Heart left ventricle (tissue), 16 donors: ENCODE results near the gene OR6K2. TPM values are rescaled to one million over a fixed set of nuclear protein-coding genes. Genes with fewer than 3 reads are reported as not detected.

Source experiments
- ATAC-seq, 4 donors: fragments of 200-7000 bp; cut with Tn5 transposase; one replicate each; pipeline ENCODE4 v1.9.1; 2020 to 2022; ENCODE audit warnings: moderate library complexity in 4 of 4, mild to moderate bottlenecking in 3 of 4, moderate number of reproducible peaks in 1 of 4
- DNase-seq, 5 donors: peaks; one replicate each; pipeline ENCODE4 v3.0.0-alpha.2; 2020
- H3K27ac ChIP-seq, 12 donors: fragments of 200-600 bp; sonication (generic) in 4 of 12; one replicate each; pipeline versions ENCODE4 v1.5.0 to v1.8.0; 2016 to 2022; ENCODE audit warnings: mild to moderate bottlenecking in 2 of 12
- H3K27me3 ChIP-seq, 9 donors: fragments of 200-600 bp; sonication (generic) in 2 of 9; one replicate each; pipeline versions ENCODE4 v1.5.1 to v1.8.0; 2016 to 2022; ENCODE audit warnings: mild to moderate bottlenecking in 3 of 9
- H3K36me3 ChIP-seq, 9 donors: fragments of 200-600 bp; sonication (generic) in 2 of 9; one replicate each; pipeline versions ENCODE4 v1.5.0 to v1.8.0; 2018 to 2022; ENCODE audit warnings: mild to moderate bottlenecking in 2 of 9
- H3K4me1 ChIP-seq, 12 donors: fragments of 200-600 bp; sonication (generic) in 4 of 12; one replicate each; pipeline versions ENCODE4 v1.5.0 to v1.8.0; 2016 to 2022; ENCODE audit warnings: mild to moderate bottlenecking in 3 of 12
- H3K4me3 ChIP-seq, 12 donors: fragments of 200-600 bp; sonication (generic) in 4 of 12; one replicate each; pipeline versions ENCODE4 v1.5.0 to v1.8.0; 2017 to 2022; ENCODE audit warnings: mild to moderate bottlenecking in 9 of 12, moderate library complexity in 4 of 12
- H3K9me3 ChIP-seq, 12 donors: fragments of 200-600 bp; sonication (generic) in 4 of 12; one replicate each; pipeline versions ENCODE4 v1.5.0 to v1.8.0; 2016 to 2022; ENCODE audit warnings: mild to moderate bottlenecking in 1 of 12
- CTCF ChIP-seq, 12 donors: fragments of 200-600 bp; sonication (generic) in 4 of 12; IDR thresholded peaks; one replicate each; pipeline versions ENCODE4 v1.5.0 to v1.8.0; 2018 to 2022; ENCODE audit warnings: antibody characterized with exemption in 12 of 12, mild to moderate bottlenecking in 5 of 12
- POLR2A ChIP-seq, 2 donors: fragments of 450-650 bp; IDR thresholded peaks; one replicate each; pipeline ENCODE4 v1.6.1; 2017; ENCODE audit warnings: antibody characterized with exemption in 2 of 2, mild to moderate bottlenecking in 2 of 2, moderate library complexity in 2 of 2
- WGBS, 4 donors: extraction: QIAGEN DNeasy Blood & Tissue Kit in 2 of 4; methylation state at CpG; one replicate each; pipeline versions ENCODE4 v1.1.5 to v1.1.7; 2013 to 2018; 5-methylcytosine and 5-hydroxymethylcytosine counted together
- intact Hi-C, 10 donors: fragments of 100-400 bp; cut with DNase I; formaldehyde crosslinking; loops; one replicate each; pipeline versions ENCODE4 v1.11.1 to v1.14.2; 2022
- polyA plus RNA-seq, 2 donors: library from polyadenylated mRNA; stranded (reverse); fragments of 200-250 nt; gene quantifications; one replicate each; pipeline ENCODE4 v1.2.3, GENCODE V29; 2013
- total RNA-seq, 9 donors: library from RNA; depleted of rRNA in 2 of 9; stranded (reverse); fragments of >200 nt in 2 of 9; fragmentation: NEBNext Ultra II Directional in 3 of 9; extraction: Animal tissue kit (Norgen Biotek cat#: 25700) in 3 of 9; gene quantifications; one replicate each; pipeline versions ENCODE4 v1.1.0 to v1.2.4, GENCODE V29; 2016 to 2023
- donor health status: ischemic (EF 13 %, LVEDD 7.1; RV severe dilation, severe dysfunction).
- donor health status: healthy with polysubstance abuse.
- donor health status: DM: no; HTN: yes; CAD: no.
- donor health status: DM: no; HTN: no; CAD: no.
- donor health status: ischemic (EF 25% LVEDD 6.9; RV normal size, moderate dysfunction).
- donor health status: ischemic (EF 25% LVEDD 5.7; RV mildly dilated, moderate dysfunction).
- donor health status: healthy.
- donor health status: DM: yes; HTN: yes; CAD: no.
- donor health status: ischemic (EF 35%, LVEDD 5.7; RV mildly dilated, moderate dysfunction).
- donor health status: nonischemic (EF 11% LVEDD 7.7; RV severe dilation, severe dysfunction).
- donor health status: DM: yes; HTN: yes; CAD: no.
- donor health status: PGD.
- donor health status: ischemic (EF 29% LVEDD 5.4; RV normal size, mild dysfunction).
- donor health status: nonischemic (EF 23%, LVEDD 6.1; RV moderate dilation, normal function).

OR6K2 gene
- total and polyA plus RNA-seq, 11 donors, result not detected

GRCh38 chr1:158686111-158687009 lies 14.1 kb downstream of the OR6K2 start, which contains the start of gene SPTA1:
Gene SPTA1, minus strand, starts transcription at chr1:158686715. Its CDS starts 198 bp downstream, at chr1:158686517.
- ATAC-seq, result no peak
- intact Hi-C loops, result no loop called here
- Histone ChIP-seq H3K27ac (no peak within 1 kb of the TSS), H3K4me1 (no peaks in the 10 kb centered on the region), H3K27me3 (peaks cover 0 to 2% (median 0%) of the 10 kb centered on the region in 9 donors), H3K9me3 (no peaks in the 10 kb centered on the region), H3K4me3 (no peak within 1 kb of the TSS), H3K36me3 (no peaks in the 10 kb centered on the region)
- WGBS, 4 donors, result 62 to 70% (median 68%) methylated on average over 7 of the region's 7 CpGs
- TF ChIP-seq CTCF (IDR thresholded peaks at IDR 0.05), result no peak
- TF ChIP-seq POLR2A (IDR thresholded peaks at IDR 0.05), result no peak
- DNase-seq, result no peak

DNA sequence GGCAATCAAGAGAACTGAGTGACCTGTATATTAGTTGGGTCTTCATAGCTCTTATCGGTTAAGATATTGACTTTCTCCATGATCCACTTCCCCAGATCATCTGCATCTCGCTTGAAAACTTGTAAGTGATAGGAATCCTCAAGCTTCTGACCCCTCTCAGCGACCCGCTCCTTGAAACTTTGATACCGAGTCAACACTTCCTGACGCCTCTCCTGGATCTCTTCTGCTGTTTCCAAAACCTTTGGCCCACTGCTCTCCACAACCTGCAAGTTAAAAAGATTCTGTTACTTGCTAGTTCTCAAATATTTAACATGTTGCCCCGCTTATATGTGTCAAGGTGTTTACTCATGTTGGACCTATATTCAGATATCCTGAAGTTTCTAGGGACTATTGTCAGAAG lies 15.4 kb downstream of the OR6K2 start:
- 68 to 71% (median 69%) methylated on average over 7 of the region's 7 CpGs for WGBS, 4 donors
- TF ChIP-seq CTCF (IDR thresholded peaks at IDR 0.05), result no peak
- TF ChIP-seq POLR2A (IDR thresholded peaks at IDR 0.05), result no peak
- H3K9me3 ChIP-seq, result no peaks in the 10 kb centered on the region
- H3K27me3 ChIP-seq, result peaks cover 0 to 2% (median 0%) of the 10 kb centered on the region in 9 donors
- H3K36me3 ChIP-seq, result no peaks in the 10 kb centered on the region
- H3K4me1 ChIP-seq, result no peaks in the 10 kb centered on the region
- no peak overlapping the region for H3K4me3 ChIP-seq
- intact Hi-C loops, result no loop called here
- H3K27ac ChIP-seq, result no peak overlapping the region
- ATAC-seq (no peak), DNase-seq (no peak)

DNA sequence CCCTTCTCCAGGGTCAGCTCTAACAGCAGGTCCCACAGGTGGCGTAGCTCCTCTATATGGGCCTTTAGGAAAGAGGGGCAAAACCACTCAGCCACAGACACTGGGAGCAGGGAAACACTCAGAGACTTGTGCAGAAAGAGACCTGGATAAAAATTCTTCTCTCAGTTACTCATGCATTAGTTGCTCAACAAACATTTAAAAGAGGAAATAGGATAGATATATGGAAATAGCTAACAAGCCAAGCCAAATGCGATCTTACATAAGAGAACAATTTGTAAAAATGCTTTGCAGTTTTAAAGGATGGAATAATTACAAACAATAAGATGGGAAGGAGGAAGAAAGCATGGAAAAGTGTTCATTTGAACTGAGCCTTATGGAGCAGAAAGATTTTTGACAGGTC lies 18.8 kb downstream of the OR6K2 start:
- Histone ChIP-seq H3K36me3 (no peaks in the 10 kb centered on the region), H3K9me3 (no peaks in the 10 kb centered on the region), H3K27me3 (peaks cover 0 to 2% (median 0%) of the 10 kb centered on the region in 9 donors), H3K4me3 (no peak overlapping the region), H3K27ac (no peak overlapping the region), H3K4me1 (no peaks in the 10 kb centered on the region)
- intact Hi-C loops, result no loop called here
- 88 to 94% (median 93%) methylated on average over 2 of the region's 2 CpGs for WGBS, 4 donors
- ATAC-seq (no peak), DNase-seq (no peak)
- TF ChIP-seq POLR2A (IDR thresholded peaks at IDR 0.05), result no peak
- TF ChIP-seq CTCF (IDR thresholded peaks at IDR 0.05), result no peak

DNA sequence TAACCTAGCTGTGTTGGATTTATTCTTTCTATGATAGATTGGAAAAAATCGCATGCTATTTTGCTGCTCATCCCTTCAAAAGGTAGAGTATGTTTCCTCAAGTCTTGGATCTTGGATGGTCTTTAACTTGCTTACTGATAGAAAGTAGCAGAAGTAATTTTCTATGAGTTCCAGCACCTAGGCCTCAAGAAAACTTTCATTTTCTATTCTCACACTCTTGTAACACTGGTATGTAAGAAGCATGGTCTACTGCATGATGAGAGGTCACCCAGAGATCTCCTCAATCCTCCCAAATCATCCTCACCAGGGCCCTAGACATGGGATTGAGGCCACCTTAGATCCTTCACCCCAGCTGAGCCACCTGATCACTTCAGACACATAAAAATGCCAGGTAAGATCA lies 21.2 kb downstream of the OR6K2 start:
- WGBS, 4 donors, result 93 to 96% (median 93%) methylated on average over 1 of the region's 1 CpG
- ATAC-seq (no peak), DNase-seq (no peak)
- H3K4me1 ChIP-seq, result no peaks in the 10 kb centered on the region
- H3K27me3 ChIP-seq, result no peaks in the 10 kb centered on the region
- TF ChIP-seq CTCF (IDR thresholded peaks at IDR 0.05) (no peak), POLR2A (IDR thresholded peaks at IDR 0.05) (no peak)
- no peaks in the 10 kb centered on the region for H3K36me3 ChIP-seq
- intact Hi-C loops, result no loop called here
- H3K9me3 ChIP-seq, result no peaks in the 10 kb centered on the region
- H3K4me3 ChIP-seq, result no peak overlapping the region
- H3K27ac ChIP-seq, result no peak overlapping the region
